HG03139 (cell line): ENCODE data around the gene MTMR8.
"Not testable (repeated sequence)": the region's sequence is repeated elsewhere in the genome, so short reads cannot be mapped to it uniquely, and the experiment has no call there.

Experiments
- ATAC-seq: cut with Tn5 transposase; IDR thresholded peaks from one replicate; pipeline ENCODE4 v1.9.1; 2021; ENCODE audit not compliant: unreplicated experiment

Gene MTMR8

DNA sequence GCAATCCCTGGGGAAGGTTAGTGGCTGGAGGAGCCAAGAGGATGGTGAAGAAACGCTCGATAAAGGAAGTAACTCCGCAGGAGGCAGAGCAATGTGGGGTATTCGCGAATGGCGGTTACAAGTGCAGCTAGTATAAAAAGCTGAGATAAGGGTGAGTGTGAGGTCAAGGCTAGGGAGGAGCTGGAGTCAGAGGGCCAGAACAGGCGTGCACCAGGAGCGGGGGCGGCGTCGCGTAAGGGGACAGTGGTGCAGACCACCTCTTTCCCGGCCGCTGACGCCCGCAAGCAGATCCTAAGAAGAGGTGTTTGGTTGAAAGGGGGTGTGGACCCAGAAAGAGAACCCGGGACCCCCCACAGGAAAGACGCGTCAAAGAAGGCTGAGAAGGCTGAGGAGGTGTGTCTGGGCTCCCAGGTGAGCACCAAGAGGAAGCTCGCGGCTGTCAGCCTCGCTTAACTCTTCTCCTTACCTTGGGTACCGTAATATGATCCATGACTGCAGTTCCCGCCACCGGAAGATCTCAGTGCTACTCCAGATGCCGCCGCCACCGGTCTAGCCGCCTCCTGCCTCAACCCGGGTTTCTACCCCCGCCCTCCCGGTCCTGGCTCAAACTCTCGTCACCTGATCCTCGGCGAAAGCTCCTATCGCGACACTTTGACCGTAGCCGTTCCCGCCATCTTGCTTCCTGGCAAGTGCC is at the start of gene MTMR8:
MTMR8 (minus strand) TSS at position 579 of the 694 bp plus-strand sequence; CDS start at position 490, 89 bp downstream.
- peak; percentile 95 for ATAC-seq

DNA sequence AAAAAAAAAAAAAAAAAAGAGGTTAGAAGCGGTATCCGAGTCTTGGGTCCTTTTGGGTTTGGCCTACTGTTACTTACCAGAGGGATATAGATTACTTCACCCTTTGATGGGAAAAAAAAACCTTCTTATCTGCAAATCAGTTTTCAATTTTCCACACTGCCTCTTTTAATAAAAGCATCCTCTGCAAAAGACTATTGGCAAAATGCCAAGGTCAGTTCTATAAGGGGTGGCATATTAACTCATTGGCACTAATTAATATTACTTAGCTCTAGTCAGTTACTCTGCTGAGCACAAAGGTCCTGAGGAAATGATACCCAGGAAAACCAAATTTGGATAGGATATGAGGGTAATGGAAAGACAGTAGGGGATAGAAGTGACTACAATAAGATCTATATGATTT is 44.3 kb upstream of the MTMR8 start:
- ATAC-seq, result no peak

DNA sequence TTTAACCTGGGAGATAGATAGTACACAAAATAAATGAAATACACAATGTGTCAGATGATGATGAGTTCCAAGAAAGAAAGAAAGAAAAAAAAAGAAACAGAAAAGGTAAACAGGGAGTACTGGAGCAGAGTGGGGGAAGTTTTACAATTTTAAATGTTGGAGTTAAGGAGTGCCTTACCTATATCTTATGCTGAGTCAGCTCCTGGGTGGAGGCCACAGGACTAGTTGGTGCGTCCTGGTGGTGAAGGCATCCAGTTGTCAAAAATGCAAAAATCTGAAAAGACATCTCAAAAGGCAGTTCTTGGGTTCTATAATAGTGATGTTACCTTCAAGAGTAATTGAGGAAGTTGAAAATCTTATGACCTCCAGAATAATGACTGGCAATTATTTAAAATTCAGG is 42.4 kb upstream of the MTMR8 start:
- no peak for ATAC-seq

DNA sequence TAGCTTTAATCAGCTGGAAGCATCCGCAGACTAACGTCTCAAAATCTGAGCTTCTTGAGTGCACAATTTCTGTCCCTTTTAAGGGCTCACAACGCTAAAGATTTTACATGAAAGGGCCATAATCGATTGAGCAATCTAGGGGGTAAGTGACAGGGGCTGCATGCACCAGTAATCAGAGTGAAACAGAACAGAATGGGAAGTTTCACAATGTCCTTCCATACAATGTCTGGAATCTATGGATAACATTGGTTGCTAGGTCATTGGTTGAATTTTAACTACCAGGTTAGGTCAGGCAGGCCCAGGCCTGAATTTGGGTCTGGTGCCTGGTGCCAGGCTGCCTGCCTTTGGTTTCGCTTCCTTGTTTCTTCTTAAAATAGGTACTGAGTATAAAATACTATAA is 42.0 kb upstream of the MTMR8 start:
- no peak for ATAC-seq

DNA sequence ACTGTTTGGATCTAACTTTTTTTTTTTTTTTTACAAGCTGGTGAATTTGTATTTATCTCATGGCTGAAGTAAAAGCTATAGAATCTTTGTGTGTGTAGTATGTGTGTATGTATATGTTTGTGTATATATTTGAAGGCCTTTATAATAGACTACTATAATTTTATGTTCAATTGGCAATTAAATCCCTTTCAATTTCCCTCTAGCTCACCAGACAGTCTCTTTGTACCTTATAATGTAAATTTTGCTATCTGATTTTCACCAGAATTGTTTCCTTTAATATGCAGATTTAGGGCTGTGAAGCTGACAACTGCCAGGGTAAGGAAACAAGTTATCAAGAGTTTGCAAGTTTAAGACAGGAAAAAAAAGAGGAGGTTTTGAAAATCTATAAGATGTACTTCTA is 33.1 kb upstream of the MTMR8 start:
- no peak for ATAC-seq

DNA sequence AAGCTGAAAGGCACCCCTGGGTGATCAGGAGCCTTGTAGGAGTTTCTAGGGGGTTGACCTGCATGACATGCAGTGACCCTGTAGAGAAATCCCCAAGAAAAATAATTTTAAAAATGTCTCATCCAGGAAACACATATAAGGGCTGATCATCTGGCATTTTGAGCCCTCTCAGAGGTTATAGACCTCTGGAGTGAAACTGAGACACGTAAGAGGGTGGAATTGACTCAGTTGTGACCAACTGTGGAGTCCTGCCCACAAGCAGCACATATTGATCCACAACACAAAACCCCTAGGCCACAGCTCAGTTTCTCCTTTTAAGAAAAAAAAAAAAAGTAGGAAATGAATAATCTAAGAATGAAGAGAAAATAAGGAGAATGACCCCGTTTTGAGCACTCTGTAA is 32.5 kb upstream of the MTMR8 start:
- ATAC-seq, result peak; percentile 83

DNA sequence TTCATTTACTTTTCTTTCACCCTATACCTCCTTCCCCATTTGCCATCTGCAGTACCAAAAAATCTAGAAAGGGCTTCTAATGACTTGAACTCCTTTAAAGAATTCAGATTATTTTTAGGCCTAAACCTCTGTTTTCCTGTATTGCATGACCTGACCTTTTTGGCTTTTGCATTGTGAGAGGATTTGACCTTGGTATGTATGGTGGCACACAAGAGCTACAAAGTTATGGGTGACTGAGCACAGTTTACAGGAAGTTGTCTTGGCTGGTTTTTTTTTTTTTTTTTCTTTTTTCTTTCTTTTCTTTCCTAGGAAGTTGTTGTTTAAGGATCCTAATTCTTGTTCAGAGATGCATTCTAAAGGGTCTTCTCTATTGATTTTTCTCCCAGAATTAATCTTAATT is 32.0 kb upstream of the MTMR8 start:
- ATAC-seq, result peak; percentile 20

DNA sequence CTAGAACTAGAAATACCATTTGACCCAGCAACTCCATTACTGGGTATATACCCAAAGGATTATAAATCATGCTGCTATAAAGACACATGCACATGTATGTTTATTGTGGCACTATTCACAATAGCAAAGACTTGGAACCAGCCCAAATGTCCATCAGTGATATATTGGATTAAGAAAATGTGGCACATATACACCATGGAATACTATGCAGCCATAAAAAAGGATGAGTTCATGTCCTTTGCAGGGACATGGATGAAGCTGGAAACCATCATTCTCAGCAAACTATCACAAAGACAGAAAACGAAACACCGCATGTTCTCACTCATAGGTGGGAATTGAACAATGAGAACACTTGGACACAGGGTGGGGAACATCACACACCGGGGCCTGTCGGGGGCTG is 14.5 kb upstream of the MTMR8 start:
- not testable (repeated sequence) for ATAC-seq

DNA sequence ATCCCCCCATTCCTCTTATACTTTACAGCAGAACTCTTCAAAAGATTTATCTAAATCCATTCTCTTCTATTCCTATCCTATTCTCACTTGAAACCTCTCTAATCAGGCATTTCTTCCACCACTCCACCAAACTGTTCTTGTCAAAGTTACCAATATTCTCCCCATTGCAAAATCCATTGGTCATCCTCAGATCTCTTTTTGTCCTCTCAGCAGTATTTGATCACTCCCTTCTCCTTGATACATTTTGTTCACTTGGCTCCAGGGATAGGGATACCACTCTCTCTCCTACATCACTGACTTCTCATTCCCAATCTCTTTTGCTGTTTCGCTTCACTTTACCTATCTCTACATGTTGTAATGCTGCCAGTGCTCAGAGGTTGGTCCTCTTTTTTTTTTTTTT is 2.8 kb upstream of the MTMR8 start:
- no peak for ATAC-seq

DNA sequence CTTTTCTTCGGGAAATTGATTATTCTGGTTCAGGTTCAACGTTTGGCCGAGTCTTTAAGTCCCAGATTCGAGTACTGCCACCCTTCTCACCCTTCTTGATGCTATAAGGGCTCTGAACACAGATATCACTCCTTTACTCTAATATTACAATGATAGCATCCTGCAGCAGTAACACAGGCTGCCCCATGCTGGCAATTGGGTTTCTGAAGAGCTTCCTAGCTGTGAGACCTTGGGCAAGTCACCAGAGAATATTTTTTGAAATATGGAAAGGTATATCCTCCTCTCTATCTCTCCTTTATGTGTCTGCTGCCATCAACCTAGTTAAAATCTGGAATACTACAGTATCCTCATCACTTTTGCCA is 297 bp upstream of the MTMR8 start:
- ATAC-seq, result peak; percentile 21

DNA sequence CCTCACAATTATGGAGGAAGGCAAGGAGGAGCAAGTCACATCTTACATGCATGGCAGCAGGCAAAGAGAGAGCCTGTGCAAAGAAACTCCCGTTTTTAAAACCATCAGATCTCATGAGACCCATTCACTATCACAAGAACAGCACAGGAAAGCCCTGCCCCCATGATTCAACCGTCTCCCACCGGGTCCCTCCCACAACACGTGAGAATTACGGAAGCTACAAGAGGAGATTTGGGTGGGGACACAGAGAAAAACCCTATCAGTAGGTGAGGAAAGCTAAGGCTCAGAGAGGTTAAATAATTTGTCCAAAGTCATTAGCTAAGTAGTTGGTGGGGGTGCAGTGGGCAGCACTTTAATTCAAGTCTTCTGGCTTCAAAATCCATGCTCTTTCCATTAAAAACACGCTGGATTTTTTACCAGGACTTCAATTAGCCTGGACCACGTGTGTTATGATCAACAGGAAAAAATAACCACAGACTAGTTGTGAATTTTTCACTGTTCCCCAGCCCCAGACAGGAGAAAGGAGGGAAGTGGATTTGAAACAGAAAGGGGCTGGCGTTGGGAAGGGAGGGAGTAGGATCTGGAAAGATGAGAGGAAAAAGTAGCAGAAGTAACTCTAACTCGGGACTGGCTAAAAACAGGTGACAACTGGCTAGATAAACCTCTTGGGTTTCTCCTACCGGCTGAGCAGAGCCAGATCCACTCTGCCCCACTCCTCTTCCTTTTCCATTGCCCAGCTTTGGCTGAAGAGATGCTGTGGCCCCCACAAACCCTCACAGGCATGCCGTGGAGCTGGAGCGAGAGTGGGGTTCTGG is 986 bp downstream of the MTMR8 start:
- ATAC-seq, result peak; percentile 16

DNA sequence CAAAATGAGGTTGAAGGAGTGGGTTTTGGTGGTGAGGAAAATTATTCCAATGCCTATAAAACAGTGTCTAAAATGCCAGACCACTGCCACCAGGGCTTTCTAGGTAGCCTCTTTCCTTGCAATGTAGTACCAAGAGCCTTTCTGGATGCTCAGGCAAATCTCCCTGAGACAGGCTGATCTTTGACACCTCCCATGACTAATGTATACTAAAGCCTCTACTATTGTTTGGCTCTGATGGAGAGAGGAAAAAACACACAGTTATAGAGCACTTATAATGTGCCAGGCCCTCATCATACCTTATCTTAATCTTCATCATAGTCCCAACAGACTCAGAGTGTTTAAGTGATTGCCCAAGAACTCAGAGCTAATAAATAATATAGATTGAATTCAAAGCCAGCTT is 5.8 kb downstream of the MTMR8 start:
- ATAC-seq, result no peak

DNA sequence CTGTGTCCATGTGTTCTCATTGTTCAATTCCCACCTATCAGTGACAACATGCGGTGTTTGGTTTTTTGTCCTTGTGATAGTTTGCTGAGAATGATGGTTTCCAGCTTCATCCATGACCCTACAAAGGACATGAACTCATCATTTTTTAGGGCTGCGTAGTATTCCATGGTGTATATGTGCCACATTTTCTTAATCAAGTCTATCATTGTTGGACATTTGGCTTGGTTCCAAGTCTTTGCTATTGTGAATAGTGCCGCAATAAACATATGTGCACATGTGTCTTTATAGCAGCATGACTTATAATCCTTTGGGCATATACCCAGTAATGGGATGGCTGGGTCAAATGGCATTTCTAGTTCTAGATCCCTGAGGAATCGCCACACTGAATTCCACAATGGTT is 14.5 kb downstream of the MTMR8 start:
- not testable (repeated sequence) for ATAC-seq

DNA sequence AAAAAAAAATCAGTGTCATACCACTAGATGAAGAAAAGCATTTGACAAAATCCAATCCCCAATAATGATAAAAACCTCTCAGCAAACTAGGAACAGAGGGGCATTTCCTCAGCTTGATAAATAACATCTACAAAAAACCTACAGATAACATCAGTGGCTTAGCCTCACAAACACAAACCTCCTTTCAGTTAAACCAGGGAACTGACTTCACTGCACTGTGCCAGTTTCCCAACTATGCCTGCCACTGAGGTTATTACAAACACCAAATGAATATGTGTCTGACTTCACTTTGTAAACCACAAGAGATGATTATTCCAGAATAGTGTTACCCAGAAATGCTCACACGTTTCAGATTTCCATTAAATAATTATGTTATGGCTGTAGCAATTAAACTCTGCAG is 15.3 kb downstream of the MTMR8 start:
- ATAC-seq, result no peak

DNA sequence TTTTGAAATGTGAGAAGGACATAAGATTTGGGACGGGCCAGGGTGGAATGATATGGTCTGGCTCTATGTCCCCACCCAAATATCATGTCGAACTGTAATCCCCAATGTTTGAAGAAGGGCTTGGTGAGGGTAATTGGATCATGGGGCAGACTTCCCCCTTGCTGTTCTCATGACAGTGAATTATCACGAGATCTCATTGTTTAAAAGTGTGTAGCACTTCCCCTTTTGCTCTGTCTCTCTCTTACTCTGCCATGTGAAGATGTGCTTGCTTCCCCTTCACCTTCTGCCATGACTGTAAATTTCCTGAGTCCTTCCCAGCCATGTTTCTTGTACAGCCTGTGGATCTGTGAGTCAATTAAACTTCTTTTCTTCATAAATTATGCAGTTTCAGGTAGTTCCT is 17.5 kb downstream of the MTMR8 start:
- no peak for ATAC-seq

DNA sequence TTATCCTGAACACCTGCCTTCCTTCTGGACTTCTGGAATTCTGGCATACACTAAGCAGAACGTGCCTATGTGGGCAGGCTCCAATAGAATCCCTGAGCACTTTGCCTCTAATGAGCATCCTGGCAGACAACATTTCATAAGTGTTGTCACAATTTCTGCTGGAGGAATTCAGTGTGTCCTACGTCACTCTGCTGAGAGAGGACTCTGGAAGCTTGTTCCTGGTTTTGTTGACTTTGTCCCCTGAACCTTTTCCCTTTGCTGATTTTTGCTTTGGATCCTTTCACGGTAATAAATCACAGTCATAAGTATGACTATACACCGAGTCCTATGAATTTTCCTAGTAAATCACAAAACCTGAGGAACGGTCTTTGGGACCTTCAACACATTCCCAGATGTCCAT is 43.2 kb downstream of the MTMR8 start:
- no peak for ATAC-seq

DNA sequence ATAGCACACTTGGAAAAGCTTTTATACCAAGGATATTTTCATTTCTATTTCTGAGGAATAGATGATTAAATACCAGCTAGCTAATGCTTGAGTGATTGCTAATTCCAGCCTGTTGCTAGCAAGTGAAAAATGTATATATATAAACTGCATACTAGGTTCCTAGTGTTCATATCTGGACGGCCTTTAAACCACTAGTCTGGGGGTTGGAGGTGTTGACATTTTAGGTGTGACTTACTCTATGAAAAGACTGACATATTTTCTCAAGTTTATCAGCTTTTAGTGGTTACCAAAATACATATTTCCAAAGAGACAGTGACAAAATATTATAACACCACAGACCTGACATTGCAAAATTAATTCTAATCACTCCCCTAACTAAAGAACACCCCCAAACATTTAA is 44.7 kb downstream of the MTMR8 start:
- no peak for ATAC-seq

DNA sequence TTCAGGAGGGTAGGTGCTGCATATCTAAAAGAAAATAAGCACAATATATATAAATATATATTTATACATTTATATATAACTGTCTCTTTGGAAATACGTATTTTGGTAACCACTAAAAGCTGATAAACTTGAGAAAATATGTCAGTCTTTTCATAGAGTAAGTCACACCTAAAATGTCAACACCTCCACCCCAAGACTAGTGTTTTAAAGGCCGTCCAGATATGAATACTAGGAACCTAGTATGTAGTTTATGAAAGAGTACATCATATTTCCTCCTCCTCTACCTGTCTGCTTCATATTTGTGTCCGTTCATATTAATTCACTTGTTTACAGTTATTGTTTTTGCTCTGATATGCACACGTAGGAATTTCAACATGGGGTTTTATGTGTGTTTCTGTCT is 45.2 kb downstream of the MTMR8 start:
- no peak for ATAC-seq

DNA sequence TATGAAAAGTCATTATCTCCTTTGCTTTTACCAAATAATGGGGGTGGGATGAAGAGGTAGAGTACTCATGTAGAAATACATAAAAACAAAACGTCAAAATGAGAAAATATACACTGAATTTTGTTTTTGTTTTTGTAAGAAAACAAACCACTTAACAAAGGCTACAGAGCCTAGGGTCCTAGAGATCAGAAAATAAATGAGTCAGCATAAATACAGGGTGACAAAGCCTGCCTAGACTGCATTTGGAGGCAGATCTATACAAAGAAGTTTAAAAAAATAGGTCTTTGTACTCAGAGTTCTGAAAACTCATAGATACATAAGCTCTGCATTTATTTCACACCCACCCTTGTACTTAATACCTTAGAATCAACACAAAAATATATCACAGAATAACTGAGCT is 52.4 kb downstream of the MTMR8 start:
- ATAC-seq, result no peak

DNA sequence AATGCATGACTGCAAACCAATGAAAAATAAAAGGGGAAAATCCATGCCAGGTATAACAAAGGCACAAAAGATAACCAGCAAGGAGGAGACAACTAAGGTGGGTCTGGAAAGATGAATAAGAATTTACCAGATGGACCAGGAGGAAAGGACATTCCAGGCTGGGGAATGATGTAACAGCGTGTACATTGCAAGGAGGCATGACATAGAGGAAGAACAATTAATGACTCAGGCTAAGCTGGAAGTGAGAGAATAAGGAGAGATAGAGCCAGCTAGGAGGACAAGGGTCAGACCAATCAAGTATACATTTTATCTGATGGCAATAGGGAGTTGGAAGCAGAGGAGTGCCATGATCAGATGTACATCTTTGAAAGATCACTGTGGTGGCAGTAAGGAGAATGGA is 57.0 kb downstream of the MTMR8 start:
- ATAC-seq, result no peak

DNA sequence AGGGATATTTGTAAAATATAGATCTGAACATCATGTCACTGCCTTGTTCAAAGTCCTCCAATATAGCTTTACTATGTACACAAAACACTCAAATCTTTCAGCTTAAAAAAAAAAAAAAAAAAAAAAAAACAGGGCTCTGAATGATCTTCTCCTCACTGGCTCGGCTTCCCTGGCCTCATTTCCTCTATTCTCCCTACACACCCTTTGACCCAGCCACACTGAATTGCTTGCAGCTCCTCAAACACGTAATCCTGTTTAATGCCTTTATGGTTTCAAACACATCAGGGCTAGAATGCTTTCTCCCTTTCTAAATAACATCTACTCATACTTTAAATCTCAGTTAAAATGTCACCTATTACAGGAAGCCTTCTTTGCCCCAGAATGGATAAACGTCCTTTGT is 60.8 kb downstream of the MTMR8 start:
- no peak for ATAC-seq

DNA sequence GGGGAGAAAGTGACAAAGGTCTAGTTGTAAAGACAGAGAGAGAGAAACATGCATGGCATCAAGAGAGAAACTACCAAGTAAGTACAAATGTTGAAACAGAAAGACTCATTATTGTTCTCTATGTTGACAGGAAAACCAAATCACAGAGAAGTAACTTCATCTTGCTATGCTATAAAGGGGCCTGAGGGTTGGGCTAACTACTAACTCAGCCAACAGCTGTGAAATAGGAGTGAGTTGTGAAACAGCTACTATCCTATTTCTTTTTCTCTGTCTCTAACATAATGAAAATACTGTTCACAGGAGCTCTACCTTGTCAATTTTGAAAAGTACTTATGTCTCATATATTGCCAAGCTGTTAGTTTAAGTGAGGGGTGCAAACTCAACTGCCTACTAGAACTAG is 65.0 kb downstream of the MTMR8 start:
- ATAC-seq, result no peak

DNA sequence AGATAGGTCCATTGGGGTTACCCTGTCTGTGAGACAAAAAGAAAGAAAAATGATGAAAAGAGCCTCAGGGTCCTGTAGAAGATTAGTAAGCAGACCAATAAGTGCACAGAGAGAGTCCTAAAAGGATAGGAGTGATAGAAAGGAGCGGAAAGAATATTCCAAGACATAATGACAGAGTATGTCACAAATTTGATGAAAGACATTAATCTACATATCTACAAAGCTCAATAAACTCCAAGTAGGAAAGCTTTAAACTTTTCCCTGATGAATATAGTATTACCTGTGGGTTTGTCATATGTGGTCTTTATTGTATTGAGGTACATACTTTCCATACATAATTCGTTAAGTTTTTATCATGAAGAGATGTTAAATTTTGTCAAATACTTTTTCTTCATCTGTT is 73.7 kb downstream of the MTMR8 start:
- no peak for ATAC-seq
